Stimulated activated CD4-positive, alpha-beta T cell treated with anti-CD3 and anti-CD28 coated beads, Interleukin-4, amount 100 ng/mL, for 48 hours (primary cell): ENCODE measurements around the gene PRSS37.
"Not testable (repeated sequence)": the region's sequence is repeated elsewhere in the genome, so short reads cannot be mapped to it uniquely, and the experiment has no call there.

Experiments
- DNase-seq, 2 donors: peaks; one replicate each; pipeline ENCODE4 v3.0.0-alpha.2; 2020; ENCODE audit warnings: low read depth in 2 of 2

PRSS37 gene, protein sequence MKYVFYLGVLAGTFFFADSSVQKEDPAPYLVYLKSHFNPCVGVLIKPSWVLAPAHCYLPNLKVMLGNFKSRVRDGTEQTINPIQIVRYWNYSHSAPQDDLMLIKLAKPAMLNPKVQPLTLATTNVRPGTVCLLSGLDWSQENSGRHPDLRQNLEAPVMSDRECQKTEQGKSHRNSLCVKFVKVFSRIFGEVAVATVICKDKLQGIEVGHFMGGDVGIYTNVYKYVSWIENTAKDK

DNA sequence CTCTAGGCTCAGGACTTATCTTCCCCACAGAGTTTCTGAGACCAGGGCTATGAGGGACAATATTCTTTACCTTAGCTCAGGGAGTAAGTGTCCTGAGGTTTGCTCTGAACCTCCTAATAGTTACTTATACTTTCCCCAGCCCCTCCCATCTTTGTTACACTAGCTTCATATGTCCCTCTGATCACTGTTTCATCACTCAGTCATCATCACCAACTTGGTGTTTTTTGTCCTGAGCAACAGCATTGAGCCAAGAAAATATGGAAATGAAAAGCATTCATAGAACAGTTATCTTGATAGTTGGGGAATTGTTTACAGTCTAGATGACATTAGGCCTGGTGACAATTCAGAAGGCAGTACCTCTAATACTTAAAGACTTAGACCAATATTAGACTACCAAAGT, at the start of gene PRSS37:
Gene PRSS37 (minus strand): TSS at position 101 of the 400 bp plus-strand sequence. CDS start 436 bp downstream, outside the sequence.
- no peak for DNase-seq

DNA sequence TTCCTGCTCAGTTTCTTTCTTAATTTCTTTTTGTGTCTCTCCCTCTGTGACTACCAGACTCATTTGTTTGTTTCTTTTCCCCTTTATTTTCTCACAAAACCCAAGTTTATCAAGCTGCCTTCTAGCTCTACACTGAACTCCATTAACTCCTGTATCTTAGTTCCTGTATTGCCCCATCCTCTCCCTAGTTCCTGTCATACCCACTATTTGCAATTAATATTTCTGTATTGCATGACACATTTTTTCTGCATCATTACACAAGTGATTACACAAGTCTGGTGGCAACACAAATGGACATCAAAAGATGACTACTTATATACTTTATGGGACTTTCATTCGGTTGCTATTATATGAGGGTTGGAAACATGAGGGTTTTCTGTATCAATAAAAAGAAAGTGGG, 48.0 kb upstream of the PRSS37 start:
- DNase-seq, result no peak

DNA sequence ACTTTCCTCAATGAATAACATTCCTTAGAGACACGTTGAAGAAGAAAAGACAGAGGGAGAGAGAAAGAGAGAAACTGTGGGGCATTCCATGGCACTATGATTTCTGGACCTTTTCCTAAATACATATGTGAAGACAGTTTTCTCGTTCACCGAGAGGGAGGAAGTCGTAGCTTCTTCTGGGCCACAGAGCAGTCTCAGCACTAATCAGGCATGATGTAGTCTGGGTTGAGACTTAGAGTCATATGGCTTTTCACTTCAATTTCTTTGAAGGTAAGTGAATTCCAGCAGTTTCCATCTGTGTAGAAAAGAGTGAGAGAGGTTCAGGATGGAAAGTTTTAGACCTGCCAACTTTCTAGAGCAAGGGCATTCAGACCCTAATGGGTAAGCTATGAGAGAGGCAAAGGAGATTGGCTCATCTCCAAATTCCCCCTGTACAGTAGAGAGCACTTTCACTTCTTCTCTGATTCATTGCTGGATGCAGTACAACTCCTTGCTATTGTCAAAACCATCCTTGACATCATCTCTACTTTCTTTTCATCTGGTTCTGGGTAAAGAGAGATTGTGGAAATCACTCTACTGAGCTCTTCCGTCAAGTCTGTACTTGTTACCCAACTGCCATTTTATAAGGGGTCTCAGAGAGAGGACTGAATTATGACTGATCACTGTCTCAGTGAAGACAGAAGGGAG, 43.4 kb upstream of the PRSS37 start:
- DNase-seq, result no peak

DNA sequence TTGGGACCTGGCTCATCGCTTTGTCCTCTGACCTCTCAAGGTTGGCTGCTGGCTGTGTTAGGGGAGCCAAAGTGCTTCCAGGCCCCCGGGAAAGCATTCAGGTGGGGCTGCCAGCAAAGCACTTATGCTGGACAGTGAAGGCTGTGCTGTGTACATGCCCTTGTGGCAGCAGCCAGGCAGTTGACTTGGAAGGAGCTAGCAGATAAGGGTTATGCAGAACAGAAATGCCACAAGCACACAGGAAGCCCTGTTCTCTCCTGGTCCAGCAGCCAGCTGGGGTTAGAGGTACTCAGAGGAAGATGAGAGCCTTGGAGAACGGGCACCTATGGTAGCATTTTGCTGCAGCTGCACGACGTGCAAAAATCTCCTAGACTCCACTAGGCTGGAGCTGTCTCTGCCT, 39.7 kb upstream of the PRSS37 start:
- DNase-seq, result no peak

DNA sequence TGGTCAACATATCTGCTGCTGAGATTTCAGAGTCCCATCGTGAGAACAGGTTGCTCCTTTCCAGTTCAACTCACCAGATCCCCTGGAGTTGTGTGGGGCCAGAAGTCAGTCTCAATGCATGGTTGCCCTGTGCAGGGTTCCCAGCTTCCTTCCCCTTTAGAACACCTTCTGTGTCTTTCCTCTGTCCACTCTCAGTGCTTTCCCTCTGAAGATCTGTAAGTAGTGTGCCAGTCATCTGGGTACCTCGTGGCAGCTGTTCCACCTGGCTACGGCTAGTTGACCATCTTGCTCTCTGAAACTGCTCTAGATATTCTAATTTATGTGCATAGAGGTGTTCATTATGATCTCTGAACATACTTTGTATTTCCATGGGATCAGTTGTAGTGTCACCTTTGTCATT, 36.1 kb upstream of the PRSS37 start:
- DNase-seq, result no peak

DNA sequence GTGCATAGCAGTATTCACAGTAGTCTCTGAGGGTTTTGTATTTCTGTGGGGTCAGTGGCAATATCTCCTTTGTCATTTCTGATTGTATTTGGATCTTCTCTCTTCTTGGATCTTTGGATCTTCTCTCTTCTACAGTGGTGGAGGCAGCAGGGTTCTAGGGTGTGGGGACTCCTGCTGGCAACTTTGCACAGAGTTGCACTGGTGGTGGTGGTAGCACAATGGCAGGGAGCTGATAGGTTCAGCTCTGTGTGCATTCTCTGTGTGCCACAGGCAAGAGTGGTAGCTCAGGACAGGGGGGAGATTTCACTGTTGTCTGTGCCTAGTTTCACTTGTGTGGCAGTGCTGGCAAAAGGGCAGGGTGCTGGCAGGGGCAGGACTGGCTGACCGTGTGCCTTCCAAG, 35.1 kb upstream of the PRSS37 start:
- DNase-seq, result no peak

DNA sequence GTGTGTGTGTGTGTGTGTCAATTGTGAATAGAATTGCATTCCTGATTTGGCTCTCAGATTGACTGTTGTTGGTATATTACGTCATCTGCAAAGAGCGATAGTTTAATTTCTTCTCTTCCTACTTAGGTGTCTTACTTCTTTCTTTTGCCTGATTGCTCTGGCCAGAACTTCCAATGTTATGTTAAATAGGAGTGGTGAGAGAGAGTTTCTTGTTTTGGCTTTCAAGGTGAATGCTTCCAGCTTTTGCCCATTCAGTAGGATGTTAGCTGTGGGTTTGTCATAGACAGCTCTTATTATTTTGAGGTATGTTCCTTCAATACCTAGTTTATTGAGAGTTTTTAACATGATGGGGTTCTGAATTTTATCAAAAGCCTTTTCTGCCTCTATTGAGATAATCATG, 34.2 kb upstream of the PRSS37 start:
- no peak for DNase-seq

DNA sequence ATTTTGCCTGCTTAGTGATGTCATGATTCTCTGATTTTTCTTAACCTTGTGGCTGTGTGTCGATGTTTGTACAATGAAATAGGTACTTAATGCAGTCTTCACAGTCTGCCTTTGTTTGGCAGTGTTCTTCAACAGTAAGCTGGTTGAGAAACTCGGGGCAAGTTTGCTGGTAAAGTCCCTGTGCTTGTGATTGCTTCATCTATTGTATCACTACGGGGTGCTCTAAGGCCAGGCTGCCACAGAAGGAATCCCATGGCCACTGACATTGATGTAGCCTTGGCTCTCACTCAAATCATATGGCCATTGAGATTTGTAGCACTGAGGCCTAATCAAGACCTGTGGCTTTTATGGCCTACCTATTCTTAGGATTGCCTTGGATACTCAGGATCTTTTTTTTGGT, 33.5 kb upstream of the PRSS37 start:
- DNase-seq, result no peak

DNA sequence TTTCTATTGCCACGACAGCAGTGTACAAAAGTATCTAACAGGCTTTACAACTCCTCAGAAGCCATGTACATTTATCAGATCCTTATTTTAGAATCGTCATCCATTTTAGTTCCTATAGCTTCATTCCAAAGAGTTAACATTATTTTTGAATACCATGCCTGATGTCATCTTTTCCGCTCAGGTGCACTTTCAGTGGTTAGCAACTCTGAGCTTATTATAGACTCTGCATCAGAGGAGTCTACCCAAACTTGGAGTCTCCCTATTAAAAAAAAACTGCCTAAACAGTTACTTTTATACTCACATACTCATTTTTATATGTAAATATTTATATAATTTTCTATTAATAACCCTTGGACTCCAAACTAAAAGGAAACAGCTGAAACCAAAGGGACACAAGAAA, 31.6 kb upstream of the PRSS37 start:
- no peak for DNase-seq

DNA sequence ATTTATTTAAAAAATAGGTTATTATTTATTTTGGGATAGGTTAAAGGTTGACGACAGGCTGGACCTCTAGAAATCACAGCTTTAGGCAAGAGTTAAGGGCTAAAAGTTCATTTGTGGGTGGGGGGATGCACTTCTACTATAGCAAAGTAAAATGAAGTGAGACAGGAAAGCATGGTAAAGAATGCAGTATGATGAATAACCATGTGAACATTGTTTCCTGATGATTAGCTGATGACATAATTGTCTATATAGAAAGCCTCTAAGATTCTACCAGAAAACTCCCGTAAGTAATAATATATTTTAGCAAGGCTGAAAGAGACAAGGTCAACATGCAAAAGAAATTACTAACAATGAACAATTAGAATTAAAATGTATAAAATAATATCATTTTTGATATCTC, 25.7 kb upstream of the PRSS37 start:
- no peak for DNase-seq

DNA sequence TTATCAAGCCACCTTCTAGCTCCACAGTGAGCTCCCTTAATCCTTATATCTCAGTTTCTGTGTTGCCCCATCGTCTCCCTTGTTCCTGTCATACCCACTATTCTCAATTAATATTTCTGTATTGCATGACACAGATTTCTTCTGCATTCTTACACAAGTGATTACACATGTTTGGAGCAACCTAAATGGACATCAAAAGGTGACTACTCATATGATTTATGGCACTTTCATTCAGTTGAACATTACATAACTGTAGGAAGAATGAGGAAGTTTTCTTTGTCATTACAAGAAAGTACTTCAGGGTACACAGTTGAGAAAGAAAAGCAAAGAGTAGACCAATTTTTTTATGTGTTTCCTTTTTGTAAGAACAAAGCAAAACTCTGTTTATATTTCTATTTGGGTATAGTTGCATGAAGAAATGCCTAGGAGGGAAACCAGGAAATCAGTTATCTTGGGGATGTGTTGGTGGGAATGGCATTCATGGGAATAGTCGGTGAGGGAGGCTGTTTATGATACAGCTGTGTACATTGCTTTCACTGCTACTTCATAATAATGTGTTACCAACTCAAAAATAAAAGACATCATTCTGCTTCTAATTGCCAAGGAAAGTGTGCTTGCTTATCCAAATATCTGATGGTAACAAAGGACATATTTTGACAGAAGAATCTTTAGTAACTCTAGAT, 23.6 kb upstream of the PRSS37 start:
- no peak for DNase-seq

DNA sequence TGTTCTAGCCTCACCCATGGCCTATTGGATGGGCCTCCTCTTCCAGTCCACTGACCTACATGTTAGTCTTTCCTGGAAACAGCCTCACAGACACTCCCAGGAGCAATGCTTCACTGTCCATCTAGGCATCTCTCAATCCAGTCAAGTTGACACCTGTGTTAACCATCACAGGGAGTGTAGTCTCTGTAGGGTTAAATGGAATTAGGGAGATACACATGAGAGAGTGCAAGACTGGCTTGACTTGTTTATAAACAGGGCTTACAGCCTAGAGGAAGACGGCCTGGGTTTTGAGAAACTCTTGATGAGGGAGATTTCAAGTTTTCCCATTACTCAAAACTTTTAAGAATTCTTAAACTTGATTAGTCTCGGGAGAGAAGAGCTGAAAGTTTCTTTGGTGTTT, 18.9 kb upstream of the PRSS37 start:
- DNase-seq, result no peak

DNA sequence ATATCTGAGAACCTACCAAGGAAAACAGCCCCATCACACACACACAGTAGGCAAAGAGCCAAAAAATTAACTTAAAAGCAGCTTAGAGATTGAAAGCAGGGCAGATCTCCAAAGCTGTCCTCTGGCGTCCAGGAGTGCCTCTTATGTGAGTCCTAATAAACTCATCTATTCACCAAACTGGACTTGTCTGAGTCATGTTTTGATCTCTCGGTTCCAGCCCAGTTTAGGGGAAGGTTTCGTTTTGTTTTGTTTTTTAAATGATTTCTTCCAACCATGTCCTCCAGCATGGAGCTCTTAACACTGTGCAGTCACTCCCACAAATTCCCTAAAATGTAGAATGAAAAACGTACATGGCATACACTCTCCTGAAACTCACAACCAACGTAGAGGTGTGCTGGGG, 6.7 kb upstream of the PRSS37 start:
- no peak for DNase-seq

DNA sequence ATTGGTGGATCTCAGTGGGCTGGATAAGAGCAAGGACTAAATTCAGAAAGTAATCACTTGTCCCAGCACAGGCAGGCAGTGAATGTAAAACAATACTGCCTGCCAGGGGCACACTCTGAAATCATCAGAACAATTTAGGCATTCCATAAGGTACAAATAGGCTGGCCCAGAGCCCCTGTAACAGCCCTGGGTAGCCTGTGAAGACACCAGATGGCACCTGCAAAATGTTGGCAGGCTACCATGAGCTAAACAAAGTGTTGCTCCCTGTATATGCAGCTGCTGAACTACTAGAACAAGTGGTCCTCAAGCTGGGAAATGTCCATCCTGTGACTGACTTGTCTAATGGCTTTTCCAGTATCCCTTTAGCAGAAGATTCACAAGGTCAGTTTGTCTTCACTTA, 3.0 kb upstream of the PRSS37 start:
- no peak for DNase-seq

DNA sequence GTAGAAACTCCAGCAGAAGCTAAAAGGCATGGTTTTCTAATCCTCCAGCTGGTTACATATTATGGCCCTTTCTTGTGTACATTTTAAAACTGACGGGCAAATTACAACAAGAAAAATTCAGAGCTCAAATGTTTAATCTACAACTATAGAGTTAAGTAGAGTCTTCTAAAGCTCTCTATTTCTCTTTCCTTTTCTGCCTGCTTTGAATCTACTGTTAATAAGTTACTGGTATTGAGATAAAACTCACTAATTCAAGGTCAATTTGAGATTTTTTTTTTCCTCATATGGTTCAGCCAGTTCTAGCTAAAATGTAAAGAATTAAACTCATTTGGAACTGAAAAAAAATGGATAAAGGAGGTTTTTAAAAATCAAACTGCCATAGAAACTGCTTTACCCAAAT, 1.6 kb upstream of the PRSS37 start:
- DNase-seq, result no peak

DNA sequence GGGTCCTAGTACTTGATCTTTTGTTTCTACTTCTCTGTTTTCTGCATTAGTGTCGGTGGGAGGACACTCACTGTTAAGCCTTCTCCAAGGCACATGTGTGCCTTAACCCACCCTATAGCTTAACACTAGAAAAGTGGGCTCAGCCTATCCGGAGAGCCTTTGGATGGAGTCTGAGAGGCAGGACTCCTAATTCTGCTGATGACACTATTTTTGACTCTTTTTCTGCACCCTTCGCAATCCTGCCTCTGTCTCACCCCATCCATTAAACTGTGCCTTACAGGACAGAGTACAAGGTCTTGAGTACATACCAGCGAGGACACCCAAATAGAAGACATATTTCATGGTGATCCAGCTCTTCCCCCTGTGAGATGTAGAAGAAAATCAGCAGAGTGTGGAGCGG, 577 bp downstream of the PRSS37 start:
- DNase-seq, result no peak

DNA sequence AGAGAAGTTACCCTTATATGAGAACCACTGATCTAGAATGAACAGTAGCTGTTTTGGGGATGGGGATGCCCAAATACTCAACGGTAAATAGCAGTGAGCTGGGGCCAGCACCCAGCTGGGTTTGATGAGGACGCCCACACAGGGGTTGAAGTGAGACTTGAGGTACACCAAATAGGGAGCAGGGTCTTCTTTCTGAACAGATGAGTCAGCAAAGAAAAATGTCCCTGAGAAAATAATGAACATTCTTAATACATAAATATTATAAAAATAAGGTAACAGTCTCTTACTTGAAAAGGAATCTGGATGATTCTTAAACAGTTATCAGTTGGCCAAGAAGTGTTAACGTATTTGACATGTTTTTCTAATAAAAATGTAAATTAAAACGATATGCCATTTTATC, 2.0 kb downstream of the PRSS37 start:
- DNase-seq, result no peak

DNA sequence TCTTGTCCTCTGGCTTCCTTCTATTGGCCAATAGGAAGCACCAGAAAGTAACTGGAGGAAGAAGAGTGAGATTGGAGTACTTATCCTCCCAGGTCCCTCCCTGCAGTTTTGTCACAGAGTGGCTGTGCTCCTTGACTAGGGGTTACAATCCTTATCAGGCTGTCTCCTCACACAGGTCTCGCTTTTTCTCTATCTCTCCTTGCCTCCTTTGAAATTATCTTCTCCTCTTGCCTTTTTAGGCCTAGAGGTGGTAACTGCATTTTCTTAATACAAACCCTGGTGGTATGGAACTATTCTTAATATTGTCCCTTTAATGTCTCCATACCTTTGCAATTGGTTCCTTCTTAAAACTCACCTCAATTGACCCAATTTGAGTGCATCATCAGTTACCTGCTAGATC, 2.7 kb downstream of the PRSS37 start:
- DNase-seq, result no peak

DNA sequence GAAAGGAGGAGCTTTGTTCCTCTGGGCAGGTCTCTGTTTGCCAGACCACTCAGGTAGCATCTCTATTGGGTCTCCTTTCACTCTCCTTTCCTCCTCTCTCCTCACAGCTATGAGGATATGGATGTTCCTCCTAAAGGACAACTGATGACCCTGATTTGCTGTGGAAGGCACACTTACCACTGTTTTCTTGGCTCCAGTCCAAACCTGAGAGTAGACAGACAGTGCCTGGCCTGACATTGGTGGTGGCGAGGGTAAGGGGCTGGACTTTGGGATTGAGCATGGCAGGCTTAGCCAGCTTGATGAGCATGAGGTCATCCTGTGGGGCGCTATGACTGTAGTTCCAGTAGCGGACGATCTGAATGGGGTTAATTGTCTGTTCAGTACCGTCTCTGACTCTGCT, 3.6 kb downstream of the PRSS37 start:
- no peak for DNase-seq

DNA sequence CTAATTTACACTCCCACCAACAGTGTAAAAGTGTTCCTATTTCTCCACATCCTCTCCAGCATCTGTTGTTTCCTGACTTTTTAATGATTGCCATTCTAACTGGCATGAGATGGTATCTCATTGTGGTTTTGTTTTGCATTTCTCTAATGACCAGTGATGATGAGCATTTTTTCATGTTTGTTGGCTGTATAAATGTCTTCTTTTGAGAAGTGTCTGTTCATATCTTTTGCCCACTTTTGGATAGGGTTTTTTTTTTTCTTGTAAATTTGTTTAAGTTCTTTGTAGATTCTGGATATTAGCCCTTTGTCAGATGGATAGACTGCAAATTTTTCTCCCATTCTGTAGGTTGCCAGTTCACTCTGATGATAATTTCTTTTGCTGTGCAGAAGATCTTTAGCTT, 18.9 kb downstream of the PRSS37 start:
- not testable (repeated sequence) for DNase-seq

DNA sequence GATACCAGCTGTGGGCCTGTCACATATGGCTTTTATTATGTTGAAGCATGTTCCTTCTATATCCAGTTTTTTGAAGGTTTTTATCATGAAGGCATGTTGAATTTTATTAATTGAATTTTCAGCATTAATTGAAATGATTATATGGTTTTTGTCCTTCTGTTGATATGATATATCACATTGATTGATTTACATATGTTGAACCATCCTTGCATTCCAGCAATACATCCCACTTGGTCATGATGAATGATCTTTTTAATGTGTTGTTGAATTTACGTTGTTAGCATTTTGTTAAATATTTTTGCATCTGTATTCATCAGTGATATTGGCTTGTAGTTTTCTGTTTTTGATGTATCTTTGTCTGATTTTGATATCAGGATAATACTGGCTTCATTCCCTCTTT, 21.2 kb downstream of the PRSS37 start:
- no peak for DNase-seq

DNA sequence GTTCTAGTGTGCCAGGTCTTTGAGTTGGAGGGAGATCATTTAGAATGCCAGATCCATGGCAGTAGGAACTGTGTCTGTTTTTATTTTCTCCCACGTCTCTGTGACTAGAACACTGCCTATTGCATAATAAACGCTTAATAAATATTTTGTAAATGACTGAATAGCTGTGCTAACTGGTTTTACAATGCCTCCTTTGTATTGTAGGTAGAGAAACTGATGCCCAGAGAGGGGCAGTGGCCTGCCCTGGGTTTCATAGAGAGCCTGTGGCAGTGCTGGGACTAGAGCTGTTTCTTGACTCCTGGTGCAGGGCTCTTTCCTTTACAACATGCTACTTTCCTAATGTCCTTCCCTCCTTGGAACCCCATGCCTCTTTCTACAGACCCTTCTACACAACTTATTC, 48.8 kb downstream of the PRSS37 start:
- no peak for DNase-seq

DNA sequence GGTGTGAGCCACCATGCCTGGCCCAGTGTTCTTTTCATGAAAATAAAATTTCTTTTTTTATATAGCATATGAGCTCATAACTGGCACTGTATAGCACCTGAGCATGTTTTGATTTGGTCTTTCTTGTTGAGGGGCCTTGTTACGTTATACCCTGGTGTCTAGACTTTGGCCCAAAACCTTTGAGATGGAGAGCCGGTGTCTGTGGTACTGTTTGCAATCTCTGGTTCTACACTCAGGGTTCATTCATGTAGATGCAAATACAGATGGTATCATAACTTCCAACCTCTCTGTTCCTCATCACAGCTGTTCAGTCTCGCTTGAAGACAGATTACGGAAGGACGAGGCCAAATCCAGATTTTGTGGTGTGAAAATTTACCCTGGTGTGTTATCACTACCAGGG, 51.4 kb downstream of the PRSS37 start, which contains the start of gene TAS2R5:
Gene TAS2R5 (plus strand): TSS at position 301 of the 400 bp plus-strand sequence. CDS start 145 bp downstream, outside the sequence.
- no peak for DNase-seq
